Measurements from ENCODE around the gene NUP210L. TPM values are rescaled to one million over a fixed set of nuclear protein-coding genes. Genes with fewer than 3 reads are reported as not detected.

The NUP210L gene
- total and polyA plus RNA-seq, 2 donors (not counting 3 experiments of a cell fraction or from before 2014, with no cell fraction given) = 0.01 to 0.07 TPM

GRCh38 chr1:154192476-154192875 lies 37.6 kb upstream of the NUP210L start:
- Histone ChIP-seq H3K9me1 (replicated peaks; ENCODE audit: control insufficient read depth, extremely low read depth, insufficient read depth, low read length) (no peaks in the 10 kb centered on the region), H3K27ac (ENCODE audit: insufficient read depth, low read depth, low read length) (peak overlapping the region; percentile 5), H3K4me2 (ENCODE audit: insufficient read depth, low read length) (peak overlapping the region; percentile 38), H3K4me1 (ENCODE audit: control insufficient read depth, extremely low read depth, insufficient read depth, low read length) (peaks cover 23% of the 10 kb centered on the region), H3K79me2 (ENCODE audit: control insufficient read depth, insufficient read depth, low read length) (no peaks in the 10 kb centered on the region), H3K9ac (replicated peaks; ENCODE audit: extremely low read depth, insufficient read depth, low read length) (no peak overlapping the region), H3K27me3 (ENCODE audit: control insufficient read depth in 2 of 2, insufficient read depth in 2 of 2, low read length in 2 of 2) (peaks cover 10 to 14% of the 10 kb centered on the region in 2 experiments), H3K4me3 (replicated peaks in 1 of 3; ENCODE audit: insufficient read depth in 1 of 3, low read depth in 1 of 3, low read length in 3 of 3) (no peak overlapping the region), H2AFZ (ENCODE audit: low read depth, low read length) (peak overlapping the region; percentile 11), H3K9me3 (replicated peaks; ENCODE audit: control insufficient read depth, insufficient read depth, low read length) (no peaks in the 10 kb centered on the region), H3K36me3 (ENCODE audit: control insufficient read depth in 2 of 2, extremely low read depth in 1 of 2, insufficient read depth in 2 of 2, low read length in 2 of 2) (no peaks in the 10 kb centered on the region), H4K20me1 (replicated peaks; ENCODE audit: control insufficient read depth, extremely low read depth, insufficient read depth, low read length) (no peaks in the 10 kb centered on the region)
- intact Hi-C loops (cut with micrococcal nuclease) = loop anchor here (10.0 kb wide), 1 partner anchor 282 kb away; no protein-coding TSS in a partner anchor
- DNase-seq (ENCODE audit: low read depth, low spot score) (no peak), FAIRE-seq (no peak)
- ChIA-PET CTCF (interaction anchor here (1.3 kb wide), 1 partner anchor 142 kb away, joined by 6 read pairs; no protein-coding TSS in a partner anchor), POLR2A (interaction anchor here (1.8 kb wide), 1 partner anchor 11 kb away, joined by 5 read pairs; no protein-coding TSS in a partner anchor)
- no peak for TF ChIP-seq JUN (IDR thresholded peaks at IDR 0.05; ENCODE audit: borderline replicate concordance, insufficient read depth, insufficient read length, low read depth)
- TF ChIP-seq GATA2 (IDR thresholded peaks at IDR 0.05; ENCODE audit: insufficient read depth, insufficient read length, low read depth, low read length) = no peak
- TF ChIP-seq MYC (IDR thresholded peaks at IDR 0.05; ENCODE audit: low read depth, low read length) = no peak
- no peak for TF ChIP-seq FOS (IDR thresholded peaks at IDR 0.05; ENCODE audit: borderline replicate concordance, insufficient read depth, low read length)
- TF ChIP-seq EZH2 (IDR thresholded peaks at IDR 0.05; ENCODE audit: borderline replicate concordance, low read depth, low read length, severe bottlenecking) = no peak
- no peak for TF ChIP-seq POLR2AphosphoS5 (IDR thresholded peaks at IDR 0.05; ENCODE audit: insufficient read depth, low read depth, low read length)
- TF ChIP-seq CTCF (IDR thresholded peaks at IDR 0.05; ENCODE audit: extremely low read depth in 1 of 2, insufficient read depth in 1 of 2, low read depth in 1 of 2, low read length in 2 of 2) = no peak
- BruUV-seq (replicated peaks) = TSS peak; percentile 52
- dilution Hi-C loops (cut with MboI; ENCODE audit: extremely low pct_ligation_motif_present, low sequenced_read_pairs) = no loop called here

Data from endothelial cell of umbilical vein (primary cell).